ENCODE measurements around the gene CD19. TPM values are rescaled to one million over a fixed set of nuclear protein-coding genes. Genes with fewer than 3 reads are reported as not detected.
"Not testable (repeated sequence)": the region's sequence is repeated elsewhere in the genome, so short reads cannot be mapped to it uniquely, and the experiment has no call there.

The CD19 gene
- polyA plus RNA-seq, 1 experiment: not detected

- no peaks in the 10 kb centered on the region for H3K27me3 ChIP-seq (ENCODE audit: control insufficient read depth, insufficient read depth, low read length)
- peak; percentile 41 for DNase-seq (ENCODE audit: low read depth, low spot score)
- H3K4me3 ChIP-seq (ENCODE audit: low read depth, low read length): peak overlapping the region; percentile 100
- no peaks in the 10 kb centered on the region; the same call in 1 of the 2 replicates for H3K9me3 ChIP-seq (ENCODE audit: control insufficient read depth, insufficient read depth, low read length)
- peak; percentile 92 for TF ChIP-seq CTCF (IDR thresholded peaks at IDR 0.05; ENCODE audit: low read depth, low read length)
- H3K27ac ChIP-seq (ENCODE audit: low read depth, low read length): peak overlapping the region; percentile 96
- ChIA-PET POLR2A (interaction anchor here (0.7 to 1.1 kb wide), 3 partner anchors 8 to 205 kb away, joined by 3 to 4 read pairs (median 3); partner anchors contain the start of gene NFATC2IP), CTCF (interaction anchor here (0.6 to 1.3 kb wide), 12 partner anchors 15 to 788 kb away, joined by 3 to 5 read pairs (median 4); partner anchors contain the start of gene NFATC2IP)
These were observed 42.3 kb downstream of the CD19 start for GRCh38 chr16:28974007-28974436.

- H3K27ac ChIP-seq (ENCODE audit: low read depth, low read length): peak within 1 kb of the TSS; percentile 96
- no peaks in the 10 kb centered on the region; the same call in 1 of the 2 replicates for H3K9me3 ChIP-seq (ENCODE audit: control insufficient read depth, insufficient read depth, low read length)
- DNase-seq (ENCODE audit: low read depth, low spot score): peak; percentile 94
- CTCF ChIA-PET: interaction anchor here (0.6 to 1.2 kb wide), 5 partner anchors 23 to 787 kb away, joined by 3 to 4 read pairs (median 4); partner anchors contain the start of gene NFATC2IP
- POLR2A ChIA-PET: interaction anchor here (1.0 to 1.1 kb wide), 2 partner anchors 24 to 204 kb away, joined by 3 to 4 read pairs; partner anchors contain the start of gene NFATC2IP
- no peak for TF ChIP-seq CTCF (IDR thresholded peaks at IDR 0.05; ENCODE audit: low read depth, low read length)
- peak within 1 kb of the TSS; percentile 100 for H3K4me3 ChIP-seq (ENCODE audit: low read depth, low read length)
- no peaks in the 10 kb centered on the region for H3K27me3 ChIP-seq (ENCODE audit: control insufficient read depth, insufficient read depth, low read length)
These were observed 42.8 kb downstream of the CD19 start, which contains the start of gene SPNS1 for GRCh38 chr16:28974437-28975157. Gene SPNS1, plus strand, starts transcription at chr16:28974778. Its CDS starts 374 bp downstream, at chr16:28975152.

- no peak for DNase-seq (ENCODE audit: low read depth, low spot score)
- ChIA-PET CTCF (no interaction called here), POLR2A (no interaction called here)
- Histone ChIP-seq H3K9me3 (ENCODE audit: control insufficient read depth, insufficient read depth, low read length) (no peaks in the 10 kb centered on the region; the same call in 1 of the 2 replicates), H3K4me3 (ENCODE audit: low read depth, low read length) (peak overlapping the region; percentile 100), H3K27ac (ENCODE audit: low read depth, low read length) (no peak overlapping the region), H3K27me3 (ENCODE audit: control insufficient read depth, insufficient read depth, low read length) (no peaks in the 10 kb centered on the region)
- TF ChIP-seq CTCF (IDR thresholded peaks at IDR 0.05; ENCODE audit: low read depth, low read length): no peak
These were observed 43.4 kb downstream of the CD19 start for GRCh38 chr16:28975158-28975599.

- CTCF ChIA-PET: interaction anchor here (0.6 kb wide), 1 partner anchor 38 kb away, joined by 5 read pairs; no protein-coding TSS in a partner anchor
- peak; percentile 24; the same call in 1 of the 2 replicates for TF ChIP-seq CTCF (IDR thresholded peaks at IDR 0.05; ENCODE audit: low read depth, low read length)
- no peaks in the 10 kb centered on the region for H3K27me3 ChIP-seq (ENCODE audit: control insufficient read depth, insufficient read depth, low read length)
- DNase-seq (ENCODE audit: low read depth, low spot score): no peak
- POLR2A ChIA-PET: interaction anchor here (0.6 kb wide), 1 partner anchor 1392 kb away, joined by 3 read pairs; the partner anchor contains the start of gene TBC1D10B
- H3K9me3 ChIP-seq (ENCODE audit: control insufficient read depth, insufficient read depth, low read length): peaks cover 7% of the 10 kb centered on the region
- no peak overlapping the region for H3K27ac ChIP-seq (ENCODE audit: low read depth, low read length)
- no peak overlapping the region for H3K4me3 ChIP-seq (ENCODE audit: low read depth, low read length)
These were observed 46.2 kb downstream of the CD19 start for GRCh38 chr16:28977703-28978662.

GRCh38 chr16:28980330-28980729, 48.6 kb downstream of the CD19 start:
- POLR2A ChIA-PET: interaction anchor here (0.7 kb wide), 1 partner anchor 34 kb away, joined by 3 read pairs; no protein-coding TSS in a partner anchor
- H3K9me3 ChIP-seq (ENCODE audit: control insufficient read depth, insufficient read depth, low read length); H3K27ac ChIP-seq (ENCODE audit: low read depth, low read length); CTCF ChIA-PET; H3K4me3 ChIP-seq (ENCODE audit: low read depth, low read length); H3K27me3 ChIP-seq (ENCODE audit: control insufficient read depth, insufficient read depth, low read length); DNase-seq (ENCODE audit: low read depth, low spot score): not testable (repeated sequence)

Data from AG04450 (cell line).